ENCODE measurements around the gene DTYMK.

- no peak for TF ChIP-seq PHF8 (IDR thresholded peaks at IDR 0.05; ENCODE audit: borderline replicate concordance, low read depth)
- TF ChIP-seq EP300 (IDR thresholded peaks at IDR 0.05): no peak
- TF ChIP-seq PBX3 (IDR thresholded peaks at IDR 0.05): no peak
- TF ChIP-seq EHMT2 (IDR thresholded peaks at IDR 0.05; ENCODE audit: low read depth): no peak
- no peak for TF ChIP-seq CTCF (IDR thresholded peaks at IDR 0.05)
- TF ChIP-seq RAD21 (conservative IDR thresholded peaks at IDR 0.05 in 1 of 2, IDR thresholded peaks at IDR 0.05 in 1 of 2): no peak
- no peak; the same call in 1 of the 2 replicates for TF ChIP-seq MAX (IDR thresholded peaks at IDR 0.05)
- TF ChIP-seq POLR2A (IDR thresholded peaks at IDR 0.05; ENCODE audit: low read length): no peak
Observed at GRCh38 chr2:241703032-241703604, 16.5 kb upstream of the DTYMK start.

All from A549 (cell line).